Esophagus squamous epithelium (tissue), 5 donors: ENCODE data around the gene CCDC13. TPM values are rescaled to one million over a fixed set of nuclear protein-coding genes. Genes with fewer than 3 reads are reported as not detected.

Experiments
- DNase-seq: peaks from one replicate; lab custom pipeline; 2025; lab: John Stamatoyannopoulos, UW
- H3K27ac ChIP-seq, 4 donors: fragments of 200-600 bp; sonication (generic); one replicate each; pipeline ENCODE4 v1.5.1; 2016 to 2019; ENCODE audit warnings: mild to moderate bottlenecking in 1 of 4
- H3K27me3 ChIP-seq, 4 donors: fragments of 200-600 bp; sonication (generic); 1 replicate in 3 of 4; 2 replicates in 1 of 4; pipeline versions ENCODE4 v1.5.1 to v1.6.0; 2017 to 2021; ENCODE audit warnings: antibody characterized with exemption in 1 of 4
- H3K36me3 ChIP-seq, 3 donors: fragments of 200-600 bp; sonication (generic); one replicate each; pipeline ENCODE4 v1.5.1; 2016 to 2019
- H3K4me1 ChIP-seq, 3 donors: fragments of 200-600 bp; sonication (generic); one replicate each; pipeline ENCODE4 v1.5.1; 2017 to 2019
- H3K4me3 ChIP-seq, 4 donors: fragments of 200-600 bp; sonication (generic); 1 replicate in 3 of 4; 2 replicates in 1 of 4; pipeline ENCODE4 v1.5.1; 2016 to 2019; ENCODE audit warnings: mild to moderate bottlenecking in 2 of 4, moderate library complexity in 1 of 4
- H3K9me3 ChIP-seq, 3 donors: fragments of 200-600 bp; sonication (generic); one replicate each; pipeline ENCODE4 v1.5.1; 2016 to 2019
- POLR2A ChIP-seq, 4 donors: fragments of 450-650 bp; IDR thresholded peaks; one replicate each; pipeline ENCODE4 v1.6.1; 2017; ENCODE audit warnings: antibody characterized with exemption in 4 of 4, mild to moderate bottlenecking in 4 of 4, moderate library complexity in 3 of 4
- WGBS, 2 donors: methylation state at CpG; one replicate each; pipeline ENCODE4 v1.1.5; 2018; 5-methylcytosine and 5-hydroxymethylcytosine counted together
- intact Hi-C: fragments of 100-400 bp; cut with DNase I; formaldehyde crosslinking; loops from one replicate; pipeline ENCODE4 v1.15.0; 2022
- total RNA-seq, 4 donors: library from RNA; depleted of rRNA; stranded (reverse); fragments of >200 nt; gene quantifications; one replicate each; pipeline ENCODE4 v1.1.0, GENCODE V29; 2016
- TF ChIP-seq, protein P1 (sequence below), 6 experiments: fragments of 450-650 bp in 4 of 6; fragments of 200-600 bp in 2 of 6; sonication (generic) in 2 of 6; IDR thresholded peaks; one replicate each; pipeline ENCODE4 v1.5.1; 2016 to 2019; ENCODE audit warnings: antibody characterized with exemption in 6 of 6, mild to moderate bottlenecking in 4 of 6, moderate library complexity in 4 of 6
- donor health status: DM: yes; HTN: yes; CAD: no.

CCDC13 gene
- total RNA-seq, 4 donors from 2014 or later: 0.62 to 1.3 TPM; not detected in 2

DNA sequence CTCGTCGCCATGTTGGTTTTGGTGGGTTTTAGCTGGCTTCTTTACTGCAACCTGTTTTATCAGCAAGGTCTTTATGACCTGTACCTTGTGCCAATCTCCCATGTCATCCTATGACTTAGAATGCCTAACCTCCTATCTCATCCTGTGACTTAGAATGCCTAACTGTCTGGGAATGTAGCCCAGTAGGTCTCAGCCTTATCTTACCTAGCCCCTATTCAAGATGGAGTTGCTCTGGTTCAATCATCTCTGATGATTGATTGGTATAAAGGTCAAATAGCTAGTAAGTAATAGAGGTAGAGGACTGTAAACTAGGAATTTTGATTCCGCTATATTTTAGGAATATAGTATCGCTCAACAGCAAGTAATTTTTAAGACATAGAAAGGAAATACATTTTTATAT is 34.9 kb upstream of the CCDC13 start:
- no peaks in the 10 kb centered on the region for H3K36me3 ChIP-seq
- no peak overlapping the region for H3K27ac ChIP-seq
- intact Hi-C loops: no loop called here
- no peaks in the 10 kb centered on the region for H3K27me3 ChIP-seq
- DNase-seq: no peak
- TF ChIP-seq, protein P1, sequence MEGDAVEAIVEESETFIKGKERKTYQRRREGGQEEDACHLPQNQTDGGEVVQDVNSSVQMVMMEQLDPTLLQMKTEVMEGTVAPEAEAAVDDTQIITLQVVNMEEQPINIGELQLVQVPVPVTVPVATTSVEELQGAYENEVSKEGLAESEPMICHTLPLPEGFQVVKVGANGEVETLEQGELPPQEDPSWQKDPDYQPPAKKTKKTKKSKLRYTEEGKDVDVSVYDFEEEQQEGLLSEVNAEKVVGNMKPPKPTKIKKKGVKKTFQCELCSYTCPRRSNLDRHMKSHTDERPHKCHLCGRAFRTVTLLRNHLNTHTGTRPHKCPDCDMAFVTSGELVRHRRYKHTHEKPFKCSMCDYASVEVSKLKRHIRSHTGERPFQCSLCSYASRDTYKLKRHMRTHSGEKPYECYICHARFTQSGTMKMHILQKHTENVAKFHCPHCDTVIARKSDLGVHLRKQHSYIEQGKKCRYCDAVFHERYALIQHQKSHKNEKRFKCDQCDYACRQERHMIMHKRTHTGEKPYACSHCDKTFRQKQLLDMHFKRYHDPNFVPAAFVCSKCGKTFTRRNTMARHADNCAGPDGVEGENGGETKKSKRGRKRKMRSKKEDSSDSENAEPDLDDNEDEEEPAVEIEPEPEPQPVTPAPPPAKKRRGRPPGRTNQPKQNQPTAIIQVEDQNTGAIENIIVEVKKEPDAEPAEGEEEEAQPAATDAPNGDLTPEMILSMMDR (IDR thresholded peaks at IDR 0.05): no peak
- no peak for TF ChIP-seq POLR2A (IDR thresholded peaks at IDR 0.05)
- H3K4me3 ChIP-seq: no peak overlapping the region
- H3K9me3 ChIP-seq: no peaks in the 10 kb centered on the region
- H3K4me1 ChIP-seq: peaks cover 0 to 15% (median 9%) of the 10 kb centered on the region in 3 donors
- WGBS, 2 donors: 97 to 98% methylated on average over 4 of the region's 4 CpGs

DNA sequence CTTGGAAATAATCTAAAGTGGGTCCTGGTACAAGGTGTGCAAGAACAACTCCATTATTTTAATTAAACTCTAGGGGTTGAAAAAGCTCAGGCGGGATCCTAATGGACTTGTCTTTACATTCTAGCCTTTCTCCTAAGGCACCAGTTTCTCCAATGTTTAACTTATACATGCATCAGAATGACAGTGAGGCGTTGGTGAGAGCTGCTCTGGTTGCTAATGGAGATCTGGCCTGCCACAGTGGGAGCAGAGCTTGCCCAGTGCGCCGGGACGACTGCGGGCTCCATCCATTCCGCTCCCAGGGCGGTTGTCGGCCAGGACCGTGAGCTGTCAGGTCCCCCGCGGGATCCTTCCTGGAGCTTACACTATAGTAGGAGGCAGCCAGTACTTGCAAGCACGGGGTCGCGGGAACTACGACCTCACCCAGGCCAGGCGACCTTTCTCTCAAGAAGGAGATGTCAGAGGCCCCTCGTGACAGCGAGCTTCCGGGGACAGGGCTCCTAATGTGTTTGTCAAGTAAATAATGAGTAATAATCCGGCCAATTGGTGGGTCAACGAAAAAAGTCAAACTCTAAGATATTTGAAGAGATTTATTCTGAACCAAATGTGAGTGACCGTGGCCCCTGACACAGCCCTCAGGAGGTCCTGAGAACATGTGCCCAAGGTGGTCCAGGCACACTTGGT is 32.2 kb upstream of the CCDC13 start:
- whole genome bisulfite sequencing, 2 donors: 48 to 59% methylated on average over 13 to 17 of the region's 23 CpGs
- Histone ChIP-seq H3K4me3 (peak overlapping the region in 3 of 4 donors; percentile 85 to 96 (median 85)), H3K27ac (peak overlapping the region; percentile 97 to 100 (median 98)), H3K4me1 (peaks cover 0 to 41% (median 26%) of the 10 kb centered on the region in 3 donors), H3K27me3 (no peaks in the 10 kb centered on the region), H3K9me3 (no peaks in the 10 kb centered on the region), H3K36me3 (no peaks in the 10 kb centered on the region)
- intact Hi-C loops: no loop called here
- TF ChIP-seq, protein P1 (IDR thresholded peaks at IDR 0.05): no peak
- TF ChIP-seq POLR2A (IDR thresholded peaks at IDR 0.05): no peak
- no peak for DNase-seq

DNA sequence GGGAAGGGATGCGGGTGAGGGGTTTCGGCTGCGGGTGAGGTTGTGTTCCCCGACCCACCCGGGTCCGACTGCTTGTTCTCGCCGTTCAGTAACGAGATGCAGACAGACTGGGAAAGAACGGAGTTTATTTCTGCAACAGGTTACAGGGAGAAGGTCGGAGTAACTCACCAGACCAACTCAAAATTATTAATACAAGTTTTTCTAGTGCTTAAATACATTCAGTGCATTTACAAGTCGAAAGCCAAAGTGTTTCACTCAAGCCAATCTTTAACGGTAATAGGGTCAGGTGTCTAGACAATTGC is 31.7 kb upstream of the CCDC13 start:
- no peaks in the 10 kb centered on the region for H3K36me3 ChIP-seq
- 1 to 2% methylated on average over 7 to 13 of the region's 13 CpGs for WGBS, 2 donors
- H3K4me3 ChIP-seq: peak overlapping the region; percentile 79 to 96 (median 85)
- intact Hi-C loops: no loop called here
- H3K4me1 ChIP-seq: peaks cover 0 to 46% (median 26%) of the 10 kb centered on the region in 3 donors
- H3K27me3 ChIP-seq: no peaks in the 10 kb centered on the region
- H3K27ac ChIP-seq: peak overlapping the region; percentile 97 to 100 (median 98)
- no peak for DNase-seq
- no peak for TF ChIP-seq POLR2A (IDR thresholded peaks at IDR 0.05)
- TF ChIP-seq, protein P1 (IDR thresholded peaks at IDR 0.05): no peak
- H3K9me3 ChIP-seq: no peaks in the 10 kb centered on the region

GRCh38 chr3:42804106-42804830 is 31.2 kb upstream of the CCDC13 start, which contains the start of gene HIGD1A:
Gene HIGD1A (minus strand): TSS chr3:42804490. CDS start chr3:42794253, 10,237 bp downstream.
- Histone ChIP-seq H3K27me3 (no peaks in the 10 kb centered on the region), H3K4me1 (peaks cover 0 to 51% (median 30%) of the 10 kb centered on the region in 3 donors), H3K27ac (peak within 1 kb of the TSS; percentile 97 to 100 (median 98)), H3K4me3 (peak within 1 kb of the TSS; percentile 79 to 96 (median 85)), H3K36me3 (no peaks in the 10 kb centered on the region), H3K9me3 (no peaks in the 10 kb centered on the region)
- WGBS, 2 donors: 0% methylated on average over 31 to 38 of the region's 63 CpGs
- intact Hi-C loops: no loop called here
- TF ChIP-seq POLR2A (IDR thresholded peaks at IDR 0.05): peak in 3 of 4 donors; percentile 94 to 99 (median 95)
- TF ChIP-seq, protein P1 (IDR thresholded peaks at IDR 0.05): peak in 1 of 6 experiments; percentile 6
- DNase-seq: peak; percentile 71
